Myometrial cell (primary cell): ENCODE measurements around the gene RUBCN. TPM values are rescaled to one million over a fixed set of nuclear protein-coding genes. Genes with fewer than 3 reads are reported as not detected.

Experiments
- total RNA-seq: library from RNA; depleted of rRNA; stranded (reverse); fragments of >200 nt; gene quantifications from 2 replicates; pipeline ENCODE4 v1.2.3, GENCODE V29; 2015

The RUBCN gene
- 12.1 and 23.1 TPM in 2 replicates for total RNA-seq

GRCh38 chr3:197736491-197737318 lies at the start of gene RUBCN:
RUBCN (minus strand) TSS chr3:197736904; CDS start chr3:197736719, 185 bp downstream.

GRCh38 chr3:197749601-197750395 lies 13.1 kb upstream of the RUBCN start, which contains the start of gene FYTTD1:
FYTTD1 (plus strand) TSS chr3:197749883; CDS start chr3:197749972, 89 bp downstream.

Other genes starting within 250 kb of the RUBCN start
- gene BDH1, start 180.9 kb downstream of the RUBCN start, total RNA-seq, result 3.9 and 6.1 TPM in 2 replicates
- 34.0 and 37.7 TPM in 2 replicates for gene FYTTD1, start 13.0 kb upstream of the RUBCN start, total RNA-seq
- 15.0 and 17.9 TPM in 2 replicates for gene LRCH3, start 54.4 kb upstream of the RUBCN start, total RNA-seq
- 669 and 958 TPM in 2 replicates for gene RPL35A, start 213.3 kb upstream of the RUBCN start, total RNA-seq
- 4.9 and 8.7 TPM in 2 replicates for gene LMLN, start 223.3 kb upstream of the RUBCN start, total RNA-seq